GM21723 (cell line): ENCODE results near the gene PPP4R2.
A peak's percentile ranks its signal among the peaks of the same experiment; 100 is the strongest.
"Not testable (repeated sequence)": the region's sequence is repeated elsewhere in the genome, so short reads cannot be mapped to it uniquely, and the experiment has no call there.

Source experiments
- ATAC-seq: cut with Tn5 transposase; IDR thresholded peaks from one replicate; pipeline ENCODE4 v1.9.1; 2021; ENCODE audit warnings: mild to moderate bottlenecking, moderate library complexity; ENCODE audit not compliant: unreplicated experiment

The PPP4R2 gene

DNA sequence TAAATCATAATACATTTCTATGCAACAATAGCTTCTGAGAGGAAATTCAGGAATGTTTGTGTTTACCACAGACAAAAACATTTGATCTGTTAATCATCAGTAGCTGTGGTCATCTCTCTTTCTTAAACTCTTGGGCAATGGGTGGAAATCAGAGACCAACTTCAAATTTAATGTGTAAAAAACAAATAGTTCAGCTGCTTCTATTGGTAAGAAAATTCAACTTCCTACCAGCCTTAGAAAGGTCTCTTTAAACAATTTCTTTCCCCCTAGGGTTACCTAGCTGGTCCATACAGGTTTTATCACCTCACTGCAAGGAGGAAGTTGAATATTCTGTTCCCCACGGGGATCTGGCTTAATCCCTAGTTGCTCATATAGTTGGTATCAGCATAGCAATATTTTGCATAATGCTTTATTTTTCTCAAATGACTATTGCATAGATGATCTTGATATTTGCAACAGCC lies 20.3 kb upstream of the PPP4R2 start:
- no peak for ATAC-seq

DNA sequence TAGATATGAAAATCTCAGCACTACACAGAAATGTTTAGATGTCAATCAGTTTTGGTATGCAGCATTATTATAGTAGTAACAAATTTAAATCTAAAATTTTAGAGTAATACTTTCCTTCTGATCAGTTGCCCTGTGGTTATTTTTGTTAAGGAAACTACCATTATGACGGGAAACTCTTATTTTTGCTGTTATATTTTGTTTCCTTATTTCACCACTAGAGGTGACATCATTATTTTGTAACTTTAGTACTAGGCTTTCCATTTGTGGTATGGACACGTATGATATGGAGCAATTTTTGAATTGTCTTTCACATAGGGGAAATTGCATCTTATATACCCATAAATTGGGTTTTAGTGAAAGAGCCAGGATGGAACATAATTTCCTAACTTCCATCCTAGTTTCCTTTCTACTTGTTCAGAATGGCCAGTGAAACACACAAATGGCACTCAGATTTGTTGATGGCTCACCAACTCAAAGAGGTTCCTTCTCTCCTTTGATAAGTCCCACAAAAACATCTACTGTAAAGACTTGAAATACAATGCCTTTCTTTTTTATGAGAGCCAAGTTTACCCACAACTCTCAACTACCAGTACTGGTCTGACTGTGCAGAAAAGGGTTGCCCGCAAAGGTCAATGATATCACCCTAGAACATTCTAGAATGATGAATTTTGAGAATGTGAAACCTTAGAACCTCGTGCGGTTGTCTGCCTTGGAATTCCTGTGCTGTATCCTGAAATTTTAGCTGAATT lies 19.4 kb upstream of the PPP4R2 start:
- ATAC-seq = peak; percentile 76

DNA sequence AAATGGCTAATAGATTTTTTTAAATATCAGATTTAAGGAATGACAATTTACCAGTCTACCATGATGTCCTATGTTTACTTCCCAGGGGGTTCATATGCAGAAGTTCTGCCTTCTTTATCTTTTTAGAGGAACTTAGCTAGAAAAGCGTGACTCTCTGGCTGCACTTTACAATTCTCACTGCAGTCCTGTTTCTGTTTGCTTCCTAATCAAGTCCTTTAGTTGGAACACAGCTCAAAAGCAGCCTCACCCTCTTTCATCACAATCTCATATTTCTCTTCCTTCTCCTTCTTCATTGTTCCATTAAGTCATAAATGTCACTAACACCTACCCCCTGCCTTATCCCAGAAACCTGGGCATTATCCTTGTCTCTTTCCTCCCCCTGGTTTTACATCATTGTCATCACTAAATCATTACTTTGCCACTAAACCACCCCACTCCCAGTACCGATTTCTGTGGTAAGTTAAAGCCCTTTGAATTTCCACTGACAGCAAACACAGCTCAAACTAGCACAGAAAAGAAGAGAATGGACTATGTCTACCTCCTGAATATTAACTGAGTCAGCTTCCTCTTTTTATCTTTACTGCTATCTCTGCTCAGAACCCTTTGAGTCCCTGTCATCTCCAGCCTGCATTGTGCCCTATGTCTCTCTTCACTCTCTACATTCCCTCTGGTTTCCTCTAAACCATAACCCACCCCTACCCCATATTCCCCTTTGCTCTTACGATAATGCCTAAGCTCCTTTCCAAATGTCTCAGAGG lies 13.8 kb upstream of the PPP4R2 start:
- ATAC-seq = no peak

DNA sequence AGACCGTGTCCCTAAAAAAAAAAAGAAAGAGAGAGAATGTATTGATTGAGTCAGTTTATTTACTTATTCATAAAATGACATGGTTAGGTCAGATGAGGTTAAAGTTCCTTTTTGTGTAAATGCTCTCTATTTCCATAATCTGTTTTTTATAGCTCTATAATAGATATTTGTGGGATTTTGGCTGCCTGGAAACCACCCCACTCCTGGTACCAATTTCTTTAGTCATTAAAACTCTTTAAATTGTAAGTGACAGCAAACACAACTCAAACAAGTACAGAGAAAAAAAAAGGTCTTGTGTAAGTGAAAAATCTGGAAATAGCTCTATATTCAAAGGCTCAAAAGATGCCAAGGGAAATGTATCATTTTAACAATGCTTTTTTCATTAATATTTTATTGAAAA lies 11.0 kb upstream of the PPP4R2 start:
- ATAC-seq = no peak

DNA sequence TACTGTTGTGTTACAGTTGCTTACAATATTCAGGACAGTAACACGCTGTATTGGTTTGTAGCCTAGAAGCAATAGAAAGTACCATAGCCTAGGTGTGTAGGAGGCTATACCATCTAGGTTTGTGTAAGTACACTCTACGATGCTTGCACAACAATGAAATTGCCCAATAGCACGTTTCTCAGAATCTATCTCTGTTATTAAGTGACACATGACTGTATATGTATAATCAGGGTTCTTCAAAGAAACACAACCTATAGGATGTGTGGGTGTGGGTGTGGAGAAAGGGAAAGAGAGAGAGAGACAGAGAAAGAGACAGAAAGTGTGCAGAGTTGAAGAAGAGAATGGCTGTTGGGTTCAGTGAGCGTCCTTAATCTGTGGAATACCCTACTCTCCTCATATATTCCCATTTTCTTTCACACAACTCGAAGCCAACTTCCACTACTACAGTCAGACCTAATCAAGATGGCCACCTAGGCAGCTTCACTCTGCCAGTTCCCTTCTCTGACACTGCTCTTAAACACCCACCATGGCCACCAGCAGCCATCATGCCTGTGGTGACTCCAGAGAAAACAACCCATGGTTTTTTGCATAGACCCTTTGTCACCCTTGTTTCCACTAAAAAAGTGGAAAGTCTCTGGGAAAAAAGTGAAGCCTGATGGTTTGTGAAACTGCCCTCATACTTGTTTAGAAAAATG lies 5.8 kb upstream of the PPP4R2 start:
- no peak for ATAC-seq

DNA sequence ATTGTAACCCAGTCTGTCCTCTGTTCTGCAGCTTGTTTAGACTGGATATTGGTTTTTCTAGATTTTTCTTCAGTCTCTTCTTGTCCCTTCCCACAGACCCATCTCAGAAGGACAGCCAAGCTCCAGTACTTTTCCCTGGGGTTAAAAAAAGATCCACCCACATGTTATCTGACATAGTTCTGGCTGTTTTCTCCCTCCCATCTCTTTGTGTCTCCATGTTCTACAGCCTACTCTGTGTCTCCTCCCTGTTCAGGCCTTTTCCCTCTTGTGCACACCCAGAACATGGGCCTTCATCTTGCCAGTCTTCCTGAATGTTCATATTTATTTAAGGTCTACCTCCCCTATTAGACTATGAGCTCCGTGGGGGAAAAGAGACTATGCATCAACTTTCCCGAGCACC lies 5.1 kb upstream of the PPP4R2 start:
- ATAC-seq = no peak

DNA sequence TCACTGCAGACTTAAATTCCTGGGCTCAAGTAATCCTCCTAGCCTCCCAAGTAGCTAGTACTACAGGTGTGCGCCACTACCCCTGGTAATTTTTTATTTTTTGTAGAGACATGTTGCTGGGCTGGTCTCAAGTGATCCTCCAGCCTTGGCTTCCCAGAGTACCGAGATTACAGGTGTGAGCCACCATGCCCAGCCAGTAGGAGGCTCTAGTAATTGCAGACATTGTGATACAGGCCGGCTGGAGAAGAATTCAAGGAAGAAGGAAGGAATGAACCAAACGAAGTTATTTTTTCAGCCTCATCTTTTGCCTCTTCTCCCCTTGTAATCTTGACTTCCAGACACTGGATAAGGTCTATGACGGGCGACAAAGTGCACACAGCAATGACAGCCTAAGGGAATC lies 3.2 kb upstream of the PPP4R2 start:
- no peak for ATAC-seq

DNA sequence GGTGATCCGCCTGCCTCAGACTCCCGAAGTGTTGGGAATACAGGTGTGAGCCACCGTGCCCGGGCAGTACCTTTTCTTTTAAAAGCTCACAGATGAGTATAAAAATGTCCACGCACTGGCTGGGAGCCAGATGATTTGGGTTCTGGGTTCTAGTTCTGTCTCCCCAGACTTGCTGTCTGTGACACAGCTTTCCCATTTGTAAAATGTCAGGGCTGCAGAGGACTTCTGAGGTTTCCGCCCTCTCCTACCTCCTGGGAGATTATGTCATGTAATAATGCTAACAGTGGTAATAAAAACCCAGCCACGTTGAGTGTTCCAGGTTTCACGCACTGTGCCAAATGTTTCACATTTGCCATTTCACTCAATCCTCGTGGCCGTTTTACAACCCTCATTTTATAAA lies 1.3 kb upstream of the PPP4R2 start:
- no peak for ATAC-seq

DNA sequence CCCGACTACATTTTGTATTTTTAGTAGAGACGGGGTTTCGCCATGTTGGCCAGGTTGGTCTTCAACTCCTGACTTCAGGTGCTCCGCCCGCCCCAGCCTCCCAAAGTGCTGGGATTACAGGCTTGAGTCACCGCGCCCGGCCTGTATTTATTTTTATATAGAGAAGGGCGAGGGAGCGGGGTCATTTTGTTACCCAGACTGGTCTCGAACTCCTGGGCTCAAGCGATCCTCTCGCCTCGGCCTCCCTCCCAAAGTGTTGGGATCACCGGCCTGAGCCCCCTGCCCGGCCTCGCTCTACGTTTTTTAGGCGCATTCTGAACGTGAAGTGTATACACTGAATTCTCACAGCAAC lies 514 bp upstream of the PPP4R2 start:
- ATAC-seq = no peak

DNA sequence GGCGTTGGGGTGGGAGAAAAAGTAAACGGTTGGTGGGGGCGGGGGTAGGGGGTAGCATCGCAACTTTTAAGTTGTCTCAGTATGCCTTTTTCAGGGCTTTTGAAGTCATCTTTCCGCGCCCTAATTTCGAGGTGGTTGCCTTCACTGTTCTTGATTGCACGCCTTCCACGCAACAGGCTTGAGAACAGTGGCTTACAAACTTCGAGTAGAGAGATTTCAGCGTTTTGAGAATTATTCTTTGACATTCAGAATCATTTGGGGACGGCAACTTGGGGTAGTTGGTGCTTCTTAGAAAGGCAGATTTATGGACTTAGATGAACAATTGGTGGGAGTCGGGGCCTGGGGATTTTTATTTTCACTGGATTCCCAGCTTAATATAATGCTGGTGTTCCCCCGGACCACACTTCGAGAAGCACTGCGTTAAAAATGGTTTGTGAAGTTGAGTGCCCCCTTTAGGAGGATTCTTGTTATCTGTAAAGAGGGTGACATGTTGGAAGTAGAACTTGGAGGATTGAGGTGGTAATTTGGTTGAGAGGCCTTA lies 880 bp downstream of the PPP4R2 start:
- peak; percentile 38 for ATAC-seq

DNA sequence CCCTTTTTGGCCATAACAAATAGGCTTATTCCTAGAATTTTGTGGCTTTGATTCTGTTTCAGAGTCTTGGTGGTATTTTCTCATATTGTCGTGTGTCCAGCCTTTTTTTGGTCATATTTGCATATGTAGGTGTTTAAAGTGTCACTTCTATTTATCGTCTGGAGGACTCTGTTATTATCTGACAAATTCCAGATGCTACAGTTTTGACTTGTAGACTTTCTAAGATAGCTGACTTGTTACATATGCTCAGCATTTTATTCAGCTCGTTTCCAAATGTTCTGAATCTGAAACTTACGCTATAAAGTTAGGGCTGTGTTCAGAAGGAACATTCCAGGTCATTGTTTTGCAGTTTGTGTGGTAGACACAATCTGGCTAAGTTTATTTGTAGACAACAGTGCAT lies 1.9 kb downstream of the PPP4R2 start:
- no peak for ATAC-seq

DNA sequence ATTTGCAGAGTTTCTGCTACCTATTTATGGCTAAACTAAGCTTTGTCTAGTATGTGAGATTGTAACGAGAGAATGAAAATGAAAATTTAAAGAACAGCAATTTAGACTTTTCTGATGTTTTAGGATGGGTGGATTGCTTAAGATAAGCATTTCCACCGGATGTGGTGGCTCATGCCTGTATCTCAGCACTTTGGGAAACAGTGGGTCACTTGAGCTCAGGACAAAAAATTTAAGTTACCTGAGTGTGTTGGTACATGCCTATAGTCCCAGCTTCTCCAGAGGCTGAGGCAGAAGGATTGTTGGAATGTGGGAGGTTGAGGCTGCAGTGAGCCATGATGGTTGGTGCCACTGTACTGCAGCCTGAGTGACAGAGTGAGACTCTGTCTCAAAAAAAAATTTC lies 3.3 kb downstream of the PPP4R2 start:
- ATAC-seq = no peak

DNA sequence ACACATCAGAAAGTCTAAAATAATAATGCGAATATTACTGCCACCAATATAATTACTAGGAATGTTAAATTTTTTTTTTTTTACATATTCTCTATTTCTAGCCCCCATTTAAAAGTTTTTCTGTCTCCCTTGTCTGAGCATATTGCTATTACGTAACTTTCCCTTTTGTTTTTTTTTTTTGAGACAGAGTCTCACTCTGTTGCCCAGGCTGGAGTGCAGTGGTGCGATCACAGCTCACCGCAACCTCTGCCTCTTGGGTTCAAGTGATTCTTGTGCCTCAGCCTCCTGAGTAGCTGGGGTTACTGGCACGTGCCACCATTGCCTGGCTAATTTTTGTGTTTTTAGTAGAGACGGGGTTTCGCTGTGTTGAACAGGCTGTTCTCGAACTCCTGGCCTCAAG lies 6.4 kb downstream of the PPP4R2 start:
- ATAC-seq = not testable (repeated sequence)

DNA sequence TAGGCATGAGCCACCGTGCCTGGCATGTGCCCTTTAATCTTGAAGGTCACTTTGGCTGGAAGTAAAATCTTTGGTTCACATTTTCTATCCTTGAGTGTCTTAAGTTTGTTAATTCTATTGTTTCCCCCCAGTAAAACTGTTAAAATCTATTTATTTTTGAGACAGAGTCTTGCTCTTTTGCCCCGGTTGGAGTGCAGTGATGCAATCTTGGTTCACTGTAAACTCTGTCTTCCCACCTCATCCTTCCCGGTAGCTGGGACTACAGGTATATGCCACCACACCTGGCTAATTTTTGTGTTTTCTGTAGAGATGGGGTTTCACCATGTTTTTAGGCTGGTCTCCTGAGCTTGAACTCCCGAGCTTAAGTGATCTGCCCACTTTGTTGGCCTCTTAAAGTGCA lies 7.7 kb downstream of the PPP4R2 start:
- ATAC-seq = no peak

DNA sequence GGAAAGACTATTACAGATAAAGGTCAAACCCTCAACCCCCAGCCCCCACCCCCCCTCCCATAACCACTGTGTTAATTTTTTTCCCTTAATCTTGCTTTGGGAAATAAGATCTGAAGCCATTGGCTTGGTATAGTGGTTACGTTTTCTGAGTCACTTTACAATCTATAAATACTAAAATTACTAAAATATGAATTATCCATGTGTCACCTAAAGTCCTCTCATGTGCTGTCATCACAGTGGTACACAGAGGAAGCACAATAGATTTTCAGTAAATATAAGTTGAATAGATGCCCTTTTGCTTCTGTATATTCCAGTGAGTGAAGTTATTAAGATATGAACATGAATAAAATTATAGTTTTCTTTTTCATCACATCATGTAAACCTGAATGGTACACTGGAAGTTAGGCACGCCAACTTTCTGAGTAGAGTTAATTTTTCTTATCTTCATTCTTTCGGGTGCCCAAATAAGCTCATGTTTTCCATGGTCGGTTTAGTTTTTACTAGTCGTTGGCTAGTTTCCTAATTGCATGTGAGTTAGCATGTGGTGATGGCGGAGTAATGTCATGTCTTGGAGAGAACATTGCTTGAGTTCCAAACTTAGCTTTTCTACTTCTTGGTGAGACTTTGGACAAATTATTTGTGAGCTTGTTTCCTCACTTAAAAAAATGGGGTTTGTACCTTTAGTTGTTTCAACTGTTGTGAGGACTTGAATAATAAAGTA lies 11.5 kb downstream of the PPP4R2 start:
- no peak for ATAC-seq

DNA sequence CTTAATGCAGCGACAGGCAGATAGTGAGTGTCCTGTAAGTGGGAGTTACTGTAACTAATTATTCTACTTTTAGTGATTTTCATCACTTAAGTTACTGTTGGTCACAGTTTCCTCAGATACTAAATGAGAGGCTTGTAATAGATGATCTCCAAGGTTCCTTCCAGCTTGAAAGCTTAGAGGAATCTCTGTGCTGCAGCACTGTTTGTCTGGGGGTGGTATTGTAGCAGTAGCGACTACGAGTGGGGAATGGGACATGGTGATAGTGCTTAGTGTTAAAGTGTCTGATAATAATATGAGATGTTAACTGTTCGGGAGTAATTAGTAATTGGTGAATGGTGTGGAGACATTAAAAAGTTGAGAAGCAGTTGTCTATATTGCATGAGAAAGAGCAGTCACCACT lies 12.4 kb downstream of the PPP4R2 start:
- no peak for ATAC-seq

DNA sequence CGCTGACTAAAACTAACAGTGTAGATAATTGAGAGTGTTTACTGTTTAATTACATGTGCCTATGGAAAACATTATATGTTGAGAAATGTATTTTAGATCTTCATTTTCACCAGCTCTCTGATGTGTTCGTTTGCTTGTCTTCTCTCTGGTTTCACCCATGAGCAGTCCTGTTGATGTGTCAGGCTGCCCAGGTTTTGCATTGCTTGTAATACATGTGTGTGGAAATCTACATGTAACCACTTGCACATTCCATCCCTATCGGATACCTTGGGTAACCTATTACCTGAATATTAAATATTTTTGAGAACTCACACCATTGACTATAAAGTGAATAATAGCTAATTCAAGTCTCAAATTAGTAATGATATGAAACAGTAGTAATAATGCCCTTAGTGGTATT lies 13.1 kb downstream of the PPP4R2 start:
- no peak for ATAC-seq

DNA sequence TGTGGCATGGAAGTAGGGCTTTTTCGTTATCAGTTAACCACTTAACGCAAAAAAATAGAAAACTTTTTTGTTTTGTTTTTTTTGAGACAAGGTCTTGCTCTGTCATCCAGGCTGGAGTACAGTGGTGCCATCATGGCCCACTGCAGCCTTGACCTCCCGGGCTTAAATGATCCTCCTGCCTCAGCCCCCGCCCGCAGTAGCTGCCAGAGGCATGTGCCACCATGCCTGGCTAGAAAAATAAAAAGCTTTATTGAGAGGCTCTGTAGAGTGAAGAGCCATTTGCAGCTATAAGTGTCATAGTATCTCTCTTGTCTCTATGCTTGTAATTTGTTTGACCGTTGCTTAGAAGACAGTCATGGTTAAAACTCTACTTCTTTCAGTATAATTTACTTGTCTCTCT lies 13.5 kb downstream of the PPP4R2 start:
- no peak for ATAC-seq

DNA sequence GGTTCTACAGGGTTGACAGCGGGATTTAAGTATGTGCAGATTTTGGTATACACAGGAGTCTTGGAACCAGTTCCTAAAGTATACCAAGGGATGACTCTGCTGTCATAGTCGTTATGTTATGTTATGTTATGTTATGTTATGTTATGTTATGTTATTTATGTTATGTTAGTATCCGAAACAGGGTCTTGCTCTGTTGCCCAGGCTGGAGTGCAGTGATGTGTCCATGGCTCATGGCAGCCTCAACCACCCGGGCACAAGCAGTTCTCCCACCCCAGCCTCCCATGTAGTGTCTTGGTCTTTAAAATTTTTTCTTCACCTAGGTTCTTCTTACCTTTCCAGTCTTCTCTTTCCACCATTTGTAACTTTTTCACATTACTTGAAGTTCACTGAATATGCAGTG lies 21.7 kb downstream of the PPP4R2 start:
- no peak for ATAC-seq

DNA sequence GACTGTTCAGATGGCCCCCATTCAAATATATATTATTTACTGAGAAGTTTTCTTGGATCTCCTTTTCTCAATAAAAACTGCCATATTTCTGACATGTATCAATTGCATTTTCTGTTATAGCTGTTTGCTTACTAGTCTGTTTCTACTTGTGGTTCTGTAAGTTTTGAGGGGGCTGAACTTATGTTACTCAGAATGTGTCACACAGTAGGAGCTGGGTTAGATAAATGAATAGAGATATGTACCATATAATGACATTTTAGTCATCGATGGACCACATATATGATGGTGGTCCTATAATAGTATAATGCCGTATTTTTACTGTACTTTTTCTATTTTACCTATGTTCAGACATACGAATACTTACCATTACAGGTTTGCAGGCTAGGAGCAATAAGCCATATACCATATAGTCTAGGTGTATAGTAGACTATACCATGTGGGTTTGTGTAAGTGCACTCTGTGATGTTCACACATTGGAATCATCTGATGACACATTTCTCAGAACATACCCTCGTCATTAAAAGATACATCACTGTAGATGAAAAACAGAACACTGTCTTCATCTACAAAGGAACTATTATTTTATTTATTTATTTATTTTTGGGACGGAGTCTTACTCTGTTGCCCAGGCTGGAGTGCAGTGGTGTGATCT lies 22.3 kb downstream of the PPP4R2 start:
- ATAC-seq = no peak
